Skeletal muscle cell (primary cell): ENCODE results near the gene COL27A1.

Experiments
- DNase-seq: peaks from one replicate; pipeline ENCODE4 v3.0.0-alpha.2; 2010; ENCODE audit warnings: low read depth
- H3K4me3 ChIP-seq: 2 replicates; pipeline ENCODE4 v1.5.1; 2011; ENCODE audit warnings: low read depth, mild to moderate bottlenecking, control low read depth, low read length, moderate library complexity

COL27A1 gene

GRCh38 chr9:114155263-114155994, at the start of gene COL27A1:
Gene COL27A1 (plus strand): TSS chr9:114155537. CDS start chr9:114155951, 414 bp downstream.
- DNase-seq = no peak
- peak within 1 kb of the TSS; percentile 68 for H3K4me3 ChIP-seq

DNA sequence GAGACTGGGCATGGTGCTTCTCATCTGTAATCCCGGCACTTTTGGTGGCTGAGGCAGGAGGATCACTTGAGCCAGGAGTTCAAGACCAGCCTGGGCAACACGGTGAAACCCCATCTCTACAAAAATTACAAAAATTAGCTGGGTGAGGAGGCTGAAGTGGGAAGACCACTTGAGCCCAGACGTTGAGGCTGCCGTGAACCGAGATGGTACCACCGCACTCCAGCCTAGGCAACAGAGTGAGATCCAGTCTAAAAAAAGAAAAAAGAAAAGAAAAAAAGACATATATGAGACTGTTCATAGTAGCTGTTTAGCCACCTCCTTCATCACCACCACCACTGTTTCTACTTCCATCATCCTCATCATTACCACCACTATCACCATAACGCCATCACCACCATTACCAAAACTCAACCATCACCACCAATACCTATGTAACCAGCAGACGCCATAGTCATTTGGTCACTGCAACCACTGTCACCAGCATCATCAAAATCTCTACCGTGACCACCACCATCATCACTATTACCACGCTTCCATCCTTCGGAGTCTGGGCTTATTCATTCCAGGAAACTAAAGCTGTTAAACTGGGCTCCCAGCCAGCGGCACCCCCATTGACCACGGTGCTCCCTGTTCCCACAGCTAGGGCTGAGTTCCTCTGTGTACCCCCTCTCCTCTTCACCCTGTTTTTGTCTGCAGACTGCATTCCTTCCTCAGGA, 47.9 kb upstream of the COL27A1 start:
- no peak for DNase-seq
- H3K4me3 ChIP-seq = no peak overlapping the region

GRCh38 chr9:114108016-114108833, 47.1 kb upstream of the COL27A1 start:
- H3K4me3 ChIP-seq = no peak overlapping the region
- DNase-seq = peak; percentile 18

- no peak for DNase-seq
- H3K4me3 ChIP-seq = no peak overlapping the region
These were observed 46.2 kb upstream of the COL27A1 start for GRCh38 chr9:114109124-114109523.

- peak; percentile 48 for DNase-seq
- H3K4me3 ChIP-seq = no peak overlapping the region
These were observed 45.2 kb upstream of the COL27A1 start for GRCh38 chr9:114110180-114110579.

DNA sequence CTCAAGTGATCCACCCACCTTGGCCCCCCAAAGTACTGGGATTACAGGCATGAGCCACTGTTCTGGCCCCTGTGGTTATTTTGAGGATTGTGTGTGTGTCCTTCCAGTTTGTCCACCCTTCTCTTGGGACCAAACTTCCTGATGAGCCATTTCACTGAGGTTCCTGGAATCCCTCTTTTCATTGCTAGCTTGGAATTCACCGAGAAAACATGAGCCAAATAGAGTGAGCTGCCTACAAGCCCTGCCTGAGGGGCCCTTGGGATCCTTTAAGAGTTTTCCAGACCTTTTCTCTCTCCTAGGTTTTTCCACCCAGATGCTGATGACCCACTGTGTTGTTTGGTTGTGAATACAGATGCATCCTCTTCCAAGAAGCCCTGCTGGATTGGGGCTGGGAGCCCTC, 43.0 kb upstream of the COL27A1 start:
- no peak overlapping the region for H3K4me3 ChIP-seq
- no peak for DNase-seq

- peak; percentile 47 for DNase-seq
- no peak overlapping the region for H3K4me3 ChIP-seq
These were observed 42.4 kb upstream of the COL27A1 start for GRCh38 chr9:114112778-114113584.

GRCh38 chr9:114114364-114114763, 41.0 kb upstream of the COL27A1 start:
- H3K4me3 ChIP-seq = no peak overlapping the region
- no peak for DNase-seq

DNA sequence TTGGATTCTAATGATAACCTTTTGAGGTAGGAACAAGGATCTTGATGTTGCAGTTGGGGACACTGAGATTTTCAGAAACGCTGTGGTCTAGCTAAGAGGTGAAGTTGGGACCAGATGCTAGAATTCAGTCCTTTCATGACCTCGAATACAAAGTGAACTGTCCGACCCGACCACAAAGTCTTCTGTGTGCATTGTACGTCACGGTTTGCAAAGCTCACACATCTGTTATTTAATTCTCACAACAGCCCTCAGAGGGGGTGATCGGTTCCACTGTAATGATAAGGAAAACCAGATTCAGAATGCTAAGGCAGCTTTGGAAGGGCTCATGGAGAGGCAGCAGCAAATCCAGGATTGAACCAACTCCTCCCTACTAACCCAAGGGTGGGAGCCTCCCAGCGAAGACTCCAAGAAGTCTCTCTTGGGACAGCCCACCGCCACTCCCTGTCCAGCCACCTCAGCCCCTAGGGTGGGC, 39.6 kb upstream of the COL27A1 start:
- H3K4me3 ChIP-seq = no peak overlapping the region
- no peak for DNase-seq

DNA sequence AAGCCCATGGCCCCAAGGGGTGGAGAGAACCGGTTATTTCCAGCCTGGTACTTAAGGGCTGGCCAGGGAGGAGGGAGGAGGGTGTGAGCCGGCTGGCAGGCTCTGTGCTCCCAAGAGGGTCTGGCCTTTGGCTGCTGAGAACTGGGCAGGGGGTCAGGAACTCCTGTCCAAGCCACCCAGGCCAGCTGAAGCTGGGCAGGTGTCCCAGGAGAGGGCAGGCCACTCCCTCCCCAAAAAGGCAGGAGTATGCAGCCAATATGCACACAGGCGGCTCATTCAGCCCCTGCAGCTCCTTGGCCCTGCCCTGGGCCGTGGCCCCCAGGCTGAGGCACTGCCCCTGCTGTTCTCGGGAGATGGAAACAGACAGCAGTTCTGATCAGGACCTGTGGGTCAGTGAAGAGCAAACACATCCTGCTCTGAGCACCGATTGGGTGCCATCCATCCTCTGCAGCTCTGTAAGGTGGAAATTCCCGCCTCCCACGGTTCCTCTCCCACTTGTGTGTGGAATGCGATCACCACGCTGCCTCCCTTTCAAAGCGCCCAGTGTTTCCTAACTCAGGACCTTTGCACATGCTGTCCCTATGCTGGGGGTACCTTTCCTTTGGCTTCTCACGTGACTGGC, 39.1 kb upstream of the COL27A1 start:
- no peak for DNase-seq
- no peak overlapping the region for H3K4me3 ChIP-seq

GRCh38 chr9:114117614-114117995, 37.7 kb upstream of the COL27A1 start:
- DNase-seq = no peak
- H3K4me3 ChIP-seq = no peak overlapping the region

- H3K4me3 ChIP-seq = no peak overlapping the region
- no peak for DNase-seq
These were observed 37.1 kb upstream of the COL27A1 start for GRCh38 chr9:114117996-114118830.

DNA sequence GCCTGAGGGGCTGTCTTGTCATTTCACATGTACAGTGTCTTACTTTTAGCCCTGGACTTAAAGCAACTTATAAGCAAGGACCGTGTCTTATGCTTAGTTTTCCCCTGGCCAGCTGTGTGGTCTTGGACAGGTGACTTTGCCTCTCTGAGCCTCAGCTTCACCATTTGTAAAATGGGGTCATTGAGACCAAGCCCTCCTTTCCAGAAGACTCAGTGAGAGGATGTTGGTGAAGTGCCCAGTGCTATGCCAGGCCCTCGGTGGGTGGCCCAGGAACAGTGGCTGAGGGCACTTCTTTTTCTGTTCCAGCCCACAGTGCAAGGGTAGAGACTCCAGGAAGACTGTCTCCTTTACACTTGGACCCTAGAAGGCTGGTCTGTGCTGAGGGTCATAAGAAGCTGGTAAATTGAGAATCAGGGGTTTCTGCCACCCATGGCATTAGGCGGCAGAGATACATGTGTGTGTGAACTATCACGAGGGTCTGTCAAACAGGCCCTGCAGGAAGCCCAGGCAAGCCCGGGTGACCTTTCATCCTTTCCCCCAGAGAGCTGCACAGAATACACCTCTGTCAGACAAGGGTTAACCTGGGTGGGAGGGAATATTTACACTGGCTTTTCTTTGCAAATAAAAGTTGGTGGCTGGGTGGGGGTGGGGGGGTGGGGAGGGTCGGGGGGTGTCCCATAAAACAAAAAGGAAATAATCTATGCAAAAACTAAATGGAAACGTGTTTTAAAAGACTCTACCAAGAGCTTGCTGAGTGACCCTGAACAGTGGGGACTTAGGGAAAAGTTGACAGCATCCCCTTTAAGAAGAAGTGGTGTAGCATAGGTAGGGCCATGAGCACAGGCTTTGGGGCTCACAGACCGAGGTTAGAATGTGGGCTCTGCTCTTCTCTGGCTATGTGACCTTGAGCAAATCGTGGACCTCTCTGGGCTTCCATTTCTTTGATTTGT, 35.8 kb upstream of the COL27A1 start:
- DNase-seq = no peak
- H3K4me3 ChIP-seq = no peak overlapping the region

GRCh38 chr9:114120192-114121014, 34.9 kb upstream of the COL27A1 start:
- DNase-seq = no peak
- no peak overlapping the region for H3K4me3 ChIP-seq

GRCh38 chr9:114121227-114122135, 33.9 kb upstream of the COL27A1 start:
- H3K4me3 ChIP-seq = no peak overlapping the region
- no peak for DNase-seq
